K562 treated with DMSO at 1 percent for 4 hours (cell line): Measurements from ENCODE around the gene STN1. TPM values are rescaled to one million over a fixed set of nuclear protein-coding genes. Genes with fewer than 3 reads are reported as not detected.

ENCODE experiments used
- total RNA-seq: library from RNA; unstranded; fragments of 300-600 nt; gene quantifications from 2 replicates; pipeline ENCODE4 v1.2.3, GENCODE V29; 2022; ENCODE audit not compliant: insufficient read depth

The STN1 gene
- total RNA-seq: 7.5 and 11.2 TPM in 2 replicates

GRCh38 chr10:103918053-103918846, at the start of gene STN1:
Gene STN1, minus strand, starts transcription at chr10:103918184. Its CDS starts 590 bp downstream, at chr10:103917594.

GRCh38 chr10:103966671-103967447, 48.9 kb upstream of the STN1 start, which contains the start of gene SLK:
Gene SLK, plus strand, starts transcription at chr10:103967140. Its CDS starts 606 bp downstream, at chr10:103967746.

GRCh38 chr10:103855424-103855823, 62.6 kb downstream of the STN1 start, which contains the start of gene SH3PXD2A:
Gene SH3PXD2A, minus strand, starts transcription at chr10:103855576. Its CDS starts 310 bp downstream, at chr10:103855266.

Other genes with a start within 250 kb of the STN1 start
- gene SH3PXD2A, start 62.6 kb downstream of the STN1 start, total RNA-seq: 1.1 and 1.6 TPM in 2 replicates
- gene SLK, start 49.0 kb upstream of the STN1 start, total RNA-seq: 12.4 and 16.8 TPM in 2 replicates
- not detected in 2 replicates for gene COL17A1, start 167.7 kb upstream of the STN1 start, total RNA-seq
- 1.9 and 2.0 TPM in 2 replicates for gene SFR1, start 204.0 kb upstream of the STN1 start, total RNA-seq